Measurements from ENCODE around the gene LIMS2.

LIMS2 gene

DNA sequence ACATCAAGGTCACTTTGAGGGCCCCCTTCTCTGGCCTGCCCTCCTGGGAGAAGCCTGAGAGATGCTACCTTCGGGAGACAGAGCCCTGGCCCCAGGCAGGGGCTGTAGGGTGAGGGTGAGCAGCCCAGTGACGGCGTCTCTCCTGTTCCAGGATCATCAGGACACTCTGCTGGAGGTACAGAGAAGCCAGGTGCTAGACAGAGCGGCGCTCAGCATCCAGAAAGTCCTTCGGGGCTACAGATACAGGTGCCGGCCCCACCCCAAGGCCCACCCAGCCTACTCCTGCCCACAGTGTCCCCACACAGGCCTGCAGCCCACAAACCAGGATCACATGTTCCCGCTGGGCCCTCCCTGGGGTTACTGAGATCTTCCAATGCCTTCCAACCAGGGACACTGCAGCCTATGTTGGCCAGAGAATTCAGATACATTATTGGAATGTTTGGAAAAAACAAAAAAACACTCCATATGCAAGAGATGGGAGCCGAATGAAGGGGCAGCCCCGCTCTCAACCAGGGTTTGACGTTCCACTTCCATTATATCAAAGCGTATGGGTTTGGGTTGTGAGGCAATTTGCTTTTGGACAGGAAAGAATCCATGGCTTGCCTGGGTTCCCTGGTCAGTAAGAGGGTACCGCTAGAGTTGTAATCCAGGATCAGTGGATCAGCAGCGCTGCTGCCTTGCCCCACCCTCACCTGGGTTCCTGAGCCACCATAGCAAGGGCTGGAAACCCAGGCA is 78.9 kb downstream of the LIMS2 start:
- DNase-seq, result no peak

GRCh38 chr2:127594116-127594591 is 81.2 kb downstream of the LIMS2 start:
- DNase-seq, result no peak

DNA sequence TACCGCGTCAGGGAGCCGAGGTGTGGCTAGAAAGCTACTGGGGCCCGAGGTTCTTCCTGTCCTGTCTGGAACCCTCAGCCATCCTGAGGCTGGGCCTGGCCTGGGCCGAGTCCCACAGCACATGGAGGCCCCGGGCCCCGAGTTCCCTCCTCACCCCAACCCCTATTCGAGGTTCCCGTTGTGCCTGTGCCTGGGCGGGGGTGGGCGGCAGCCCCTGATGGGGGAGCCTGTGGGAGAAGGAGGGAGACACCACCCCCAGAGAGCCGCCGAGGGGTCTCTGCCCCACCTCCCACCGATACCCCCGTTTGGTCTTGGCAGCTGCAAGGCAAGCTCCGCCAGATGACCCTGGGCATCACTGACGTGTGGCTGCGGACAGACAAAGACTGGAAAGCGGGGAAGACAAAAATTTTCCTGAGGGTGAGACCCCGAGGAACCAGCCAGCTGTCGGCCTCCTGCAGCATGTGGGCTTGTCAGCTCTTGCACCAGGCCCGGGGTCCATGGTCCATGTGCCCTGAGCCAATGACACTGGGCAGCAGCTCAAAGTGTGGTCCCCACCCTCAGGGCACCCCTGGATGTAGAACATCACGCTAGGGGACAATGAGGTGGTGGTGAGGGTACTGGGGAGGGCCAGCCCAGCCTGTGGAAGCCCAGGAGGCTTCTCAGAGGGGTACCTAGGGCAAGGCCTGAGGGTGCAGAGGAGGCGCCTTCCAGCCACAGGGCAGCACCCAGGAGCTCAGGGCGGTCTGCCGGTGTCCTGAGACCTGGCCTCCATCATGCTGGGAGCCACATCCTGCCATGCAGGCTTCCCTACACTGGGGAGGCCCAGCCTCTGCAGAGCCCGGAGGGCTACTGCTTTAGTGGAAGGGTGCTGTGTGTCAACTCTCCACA is 81.9 kb downstream of the LIMS2 start:
- DNase-seq, result no peak

GRCh38 chr2:127592761-127593227 is 82.5 kb downstream of the LIMS2 start:
- no peak for DNase-seq

GRCh38 chr2:127591221-127591923 is 84.0 kb downstream of the LIMS2 start:
- DNase-seq, result peak; percentile 62

DNA sequence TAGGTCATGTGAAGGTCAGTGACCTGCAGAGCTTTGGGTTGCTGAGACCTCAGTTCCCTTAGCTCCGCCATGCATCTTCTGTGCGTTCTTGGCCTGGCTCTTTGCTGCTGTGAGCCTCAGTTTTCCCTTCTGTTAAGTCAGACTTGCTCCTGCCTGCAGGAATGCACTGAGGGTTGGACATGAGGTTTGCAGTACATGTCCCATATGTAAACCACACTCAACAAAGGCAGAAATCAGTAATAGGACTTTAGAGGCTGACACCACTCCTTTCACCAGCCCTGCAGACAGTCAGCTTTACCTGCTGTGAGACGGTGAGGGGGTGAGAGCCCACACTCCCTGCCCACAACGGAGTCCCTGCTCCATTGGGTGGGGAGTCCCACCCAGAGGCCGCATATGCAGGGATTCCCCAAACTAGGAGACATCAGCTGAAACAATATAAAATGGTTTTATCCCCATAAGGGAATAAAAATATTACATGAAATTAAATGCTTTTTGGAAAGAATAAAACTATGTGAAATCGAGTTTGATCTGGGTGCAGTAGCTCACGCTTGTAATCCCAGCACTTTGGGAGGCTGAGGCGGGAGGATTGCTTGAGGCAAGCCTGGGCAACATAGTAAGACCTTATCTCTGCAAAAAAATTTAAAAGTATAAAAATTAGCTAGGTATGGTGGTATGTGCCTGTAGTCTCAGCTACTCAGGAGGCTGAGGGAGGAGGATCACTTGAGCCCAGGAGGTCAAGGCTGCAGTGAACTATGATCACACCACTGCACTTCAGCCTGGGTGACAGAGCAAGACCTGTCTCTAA is 84.7 kb downstream of the LIMS2 start:
- no peak for DNase-seq

- no peak for DNase-seq
These were observed 85.5 kb downstream of the LIMS2 start for GRCh38 chr2:127589841-127590240.

- no peak for DNase-seq
These were observed 86.0 kb downstream of the LIMS2 start for GRCh38 chr2:127589358-127589757.
